Measurements from ENCODE around the gene USP30. TPM values are rescaled to one million over a fixed set of nuclear protein-coding genes. Genes with fewer than 3 reads are reported as not detected.

USP30 gene
- total RNA-seq, 1 donor from 2014 or later, result 17.6 TPM

GRCh38 chr12:109016978-109017377 is 35.4 kb upstream of the USP30 start:
- peaks cover 7% of the 10 kb centered on the region for H3K27me3 ChIP-seq
- no peaks in the 10 kb centered on the region for H3K79me2 ChIP-seq (ENCODE audit: low read depth)
- H3K27ac ChIP-seq, result no peak overlapping the region
- H3K4me1 Mint-ChIP-seq, result peaks cover 9% of the 10 kb centered on the region
- no peaks in the 10 kb centered on the region for H3K36me3 ChIP-seq
- no peak overlapping the region for H3K4me2 ChIP-seq
- H3K4me3 Mint-ChIP-seq, result no peak overlapping the region
- H3K27me3 Mint-ChIP-seq (ENCODE audit: insufficient read depth, low read depth), result peaks cover 15% of the 10 kb centered on the region
- H3K9me3 ChIP-seq (ENCODE audit: low read depth), result no peaks in the 10 kb centered on the region
- H3K36me3 Mint-ChIP-seq, result no peaks in the 10 kb centered on the region
- no peak overlapping the region for H3K4me3 ChIP-seq
- peaks cover 4% of the 10 kb centered on the region for H4K20me1 ChIP-seq (ENCODE audit: low read depth)
- no peak overlapping the region for H3K9ac ChIP-seq
- TF ChIP-seq EZH2 (IDR thresholded peaks at IDR 0.05) (no peak), EZH2phosphoT487 (IDR thresholded peaks at IDR 0.05) (no peak)
- TF ChIP-seq, protein P1, sequence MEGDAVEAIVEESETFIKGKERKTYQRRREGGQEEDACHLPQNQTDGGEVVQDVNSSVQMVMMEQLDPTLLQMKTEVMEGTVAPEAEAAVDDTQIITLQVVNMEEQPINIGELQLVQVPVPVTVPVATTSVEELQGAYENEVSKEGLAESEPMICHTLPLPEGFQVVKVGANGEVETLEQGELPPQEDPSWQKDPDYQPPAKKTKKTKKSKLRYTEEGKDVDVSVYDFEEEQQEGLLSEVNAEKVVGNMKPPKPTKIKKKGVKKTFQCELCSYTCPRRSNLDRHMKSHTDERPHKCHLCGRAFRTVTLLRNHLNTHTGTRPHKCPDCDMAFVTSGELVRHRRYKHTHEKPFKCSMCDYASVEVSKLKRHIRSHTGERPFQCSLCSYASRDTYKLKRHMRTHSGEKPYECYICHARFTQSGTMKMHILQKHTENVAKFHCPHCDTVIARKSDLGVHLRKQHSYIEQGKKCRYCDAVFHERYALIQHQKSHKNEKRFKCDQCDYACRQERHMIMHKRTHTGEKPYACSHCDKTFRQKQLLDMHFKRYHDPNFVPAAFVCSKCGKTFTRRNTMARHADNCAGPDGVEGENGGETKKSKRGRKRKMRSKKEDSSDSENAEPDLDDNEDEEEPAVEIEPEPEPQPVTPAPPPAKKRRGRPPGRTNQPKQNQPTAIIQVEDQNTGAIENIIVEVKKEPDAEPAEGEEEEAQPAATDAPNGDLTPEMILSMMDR (IDR thresholded peaks at IDR 0.05), result no peak
- no peaks in the 10 kb centered on the region for H3K4me1 ChIP-seq
- H3F3A ChIP-seq (ENCODE audit: low read depth), result no peaks in the 10 kb centered on the region
- H2AFZ ChIP-seq (replicated peaks), result no peak overlapping the region
- H3K9me3 Mint-ChIP-seq, result no peaks in the 10 kb centered on the region
- H3K27ac Mint-ChIP-seq, result no peak overlapping the region
- no peak for DNase-seq (ENCODE audit: low spot score)

- DNase-seq (ENCODE audit: low spot score), result peak; percentile 11
- H3K27me3 ChIP-seq, result peaks cover 17% of the 10 kb centered on the region
- TF ChIP-seq, protein P1 (IDR thresholded peaks at IDR 0.05), result no peak
- no peak for TF ChIP-seq EZH2phosphoT487 (IDR thresholded peaks at IDR 0.05)
- H3F3A ChIP-seq (ENCODE audit: low read depth), result no peaks in the 10 kb centered on the region
- no peaks in the 10 kb centered on the region for H3K36me3 ChIP-seq
- peaks cover 4% of the 10 kb centered on the region for H4K20me1 ChIP-seq (ENCODE audit: low read depth)
- H3K27ac Mint-ChIP-seq, result no peak overlapping the region
- H3K4me1 ChIP-seq, result no peaks in the 10 kb centered on the region
- no peak overlapping the region for H3K4me3 ChIP-seq
- H3K79me2 ChIP-seq (ENCODE audit: low read depth), result no peaks in the 10 kb centered on the region
- H3K27me3 Mint-ChIP-seq (ENCODE audit: insufficient read depth, low read depth), result peaks cover 15% of the 10 kb centered on the region
- no peak overlapping the region for H2AFZ ChIP-seq (replicated peaks)
- H3K9ac ChIP-seq, result no peak overlapping the region
- no peak overlapping the region for H3K4me2 ChIP-seq
- H3K9me3 ChIP-seq (ENCODE audit: low read depth), result no peaks in the 10 kb centered on the region
- no peak overlapping the region for H3K4me3 Mint-ChIP-seq
- H3K9me3 Mint-ChIP-seq, result no peaks in the 10 kb centered on the region
- no peak overlapping the region for H3K27ac ChIP-seq
- H3K36me3 Mint-ChIP-seq, result no peaks in the 10 kb centered on the region
- H3K4me1 Mint-ChIP-seq, result peaks cover 9% of the 10 kb centered on the region
These were observed 34.1 kb upstream of the USP30 start for GRCh38 chr12:109018296-109018695.

DNA sequence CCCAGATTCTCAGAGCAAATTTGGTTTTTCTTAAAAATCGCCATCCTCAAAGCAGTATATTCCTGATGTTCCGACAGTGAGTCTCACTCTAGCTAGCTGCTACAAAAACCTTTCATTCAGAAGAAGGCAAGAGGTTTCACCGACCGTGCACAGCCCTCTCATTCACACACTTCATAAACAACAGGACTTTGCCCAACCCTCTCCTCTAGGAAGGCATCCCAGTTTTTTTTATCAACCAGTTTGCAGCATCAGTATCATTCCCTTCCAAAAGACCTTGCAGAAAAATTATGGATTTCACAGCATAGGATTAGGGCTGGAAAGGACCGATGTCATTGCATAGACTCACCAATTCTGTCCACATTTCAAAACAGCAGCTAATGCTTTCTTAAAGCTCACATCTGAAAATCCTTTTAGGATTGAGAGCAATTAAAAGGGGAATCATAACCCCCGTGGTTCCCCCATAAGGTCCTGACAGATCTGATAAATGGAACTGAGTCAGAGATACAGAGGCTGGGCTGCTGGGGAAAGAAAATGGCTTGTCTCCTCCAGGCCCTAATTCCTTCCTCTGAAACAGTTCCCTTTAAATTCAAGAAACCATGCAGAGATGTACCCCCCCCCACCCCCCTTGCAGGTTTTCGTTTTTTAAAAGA is 32.1 kb upstream of the USP30 start:
- no peak overlapping the region for H3K27ac Mint-ChIP-seq
- DNase-seq (ENCODE audit: low spot score), result no peak
- no peaks in the 10 kb centered on the region for H3K9me3 Mint-ChIP-seq
- H3K36me3 Mint-ChIP-seq, result no peaks in the 10 kb centered on the region
- H3F3A ChIP-seq (ENCODE audit: low read depth), result no peaks in the 10 kb centered on the region
- no peaks in the 10 kb centered on the region for H3K4me1 ChIP-seq
- H3K27me3 Mint-ChIP-seq (ENCODE audit: insufficient read depth, low read depth), result peaks cover 9% of the 10 kb centered on the region
- TF ChIP-seq EZH2 (IDR thresholded peaks at IDR 0.05) (no peak), EZH2phosphoT487 (IDR thresholded peaks at IDR 0.05) (no peak)
- TF ChIP-seq, protein P1 (IDR thresholded peaks at IDR 0.05), result no peak
- no peak overlapping the region for H2AFZ ChIP-seq (replicated peaks)
- H3K9me3 ChIP-seq (ENCODE audit: low read depth), result no peaks in the 10 kb centered on the region
- H3K4me1 Mint-ChIP-seq, result peaks cover 9% of the 10 kb centered on the region
- H3K9ac ChIP-seq, result no peak overlapping the region
- H3K4me2 ChIP-seq, result peak overlapping the region; percentile 50
- no peak overlapping the region for H3K27ac ChIP-seq
- peaks cover 4% of the 10 kb centered on the region for H4K20me1 ChIP-seq (ENCODE audit: low read depth)
- no peaks in the 10 kb centered on the region for H3K79me2 ChIP-seq (ENCODE audit: low read depth)
- H3K36me3 ChIP-seq, result no peaks in the 10 kb centered on the region
- no peak overlapping the region for H3K4me3 ChIP-seq
- H3K4me3 Mint-ChIP-seq, result peak overlapping the region; percentile 39
- H3K27me3 ChIP-seq, result peaks cover 17% of the 10 kb centered on the region

All from neural progenitor cell (in vitro differentiated cells).